Esophagus (tissue), 2 donors: ENCODE data around the gene BUD31. TPM values are rescaled to one million over a fixed set of nuclear protein-coding genes. Genes with fewer than 3 reads are reported as not detected.
"Not testable (repeated sequence)": the region's sequence is repeated elsewhere in the genome, so short reads cannot be mapped to it uniquely, and the experiment has no call there.

Experiments used
- H3K27ac ChIP-seq, 2 donors: one replicate each; pipeline ENCODE4 v1.5.1; 2013; ENCODE audit warnings: low read depth in 2 of 2, mild to moderate bottlenecking in 2 of 2, inconsistent platforms in 1 of 2, low read length in 1 of 2, moderate library complexity in 1 of 2
- H3K27me3 ChIP-seq, 2 donors: one replicate each; pipeline ENCODE4 v1.6.1; 2013; ENCODE audit warnings: low read length in 2 of 2, control low read depth in 1 of 2, mild to moderate bottlenecking in 1 of 2; ENCODE audit not compliant: insufficient read depth in 2 of 2, control insufficient read depth in 1 of 2
- H3K36me3 ChIP-seq, 2 donors: one replicate each; pipeline ENCODE4 v1.6.1; 2013; ENCODE audit warnings: low read length in 1 of 2; ENCODE audit not compliant: control insufficient read depth in 2 of 2, insufficient read depth in 2 of 2
- H3K4me1 ChIP-seq, 2 donors: one replicate each; pipeline ENCODE4 v1.6.1; 2013; ENCODE audit warnings: low read length in 1 of 2; ENCODE audit not compliant: control insufficient read depth in 2 of 2, insufficient read depth in 2 of 2
- H3K4me3 ChIP-seq, 2 donors: one replicate each; pipeline ENCODE4 v1.5.1; 2013; ENCODE audit warnings: low read length in 2 of 2, mild to moderate bottlenecking in 2 of 2, low read depth in 1 of 2, moderate library complexity in 1 of 2
- H3K9me3 ChIP-seq, 2 donors: one replicate each; pipeline ENCODE4 v1.6.1; 2013; ENCODE audit warnings: mild to moderate bottlenecking in 2 of 2, low read depth in 1 of 2, low read length in 1 of 2, moderate library complexity in 1 of 2; ENCODE audit not compliant: control insufficient read depth in 2 of 2, insufficient read depth in 1 of 2
- WGBS, 2 donors: extraction: QIAGEN DNeasy Blood & Tissue Kit; methylation state at CpG; one replicate each; pipeline ENCODE4 v1.1.7; 2013; 5-methylcytosine and 5-hydroxymethylcytosine counted together
- polyA plus RNA-seq, 2 donors: library from polyadenylated mRNA; stranded (reverse); fragments of 200-250 nt; gene quantifications; one replicate each; pipeline ENCODE4 v1.2.3, GENCODE V29; 2013
- donor health status: healthy with polysubstance abuse.
- donor health status: Bipolar disorder and iron deficiency.

BUD31 gene
- polyA plus RNA-seq, 2 donors, result 93.8 to 100 TPM

DNA sequence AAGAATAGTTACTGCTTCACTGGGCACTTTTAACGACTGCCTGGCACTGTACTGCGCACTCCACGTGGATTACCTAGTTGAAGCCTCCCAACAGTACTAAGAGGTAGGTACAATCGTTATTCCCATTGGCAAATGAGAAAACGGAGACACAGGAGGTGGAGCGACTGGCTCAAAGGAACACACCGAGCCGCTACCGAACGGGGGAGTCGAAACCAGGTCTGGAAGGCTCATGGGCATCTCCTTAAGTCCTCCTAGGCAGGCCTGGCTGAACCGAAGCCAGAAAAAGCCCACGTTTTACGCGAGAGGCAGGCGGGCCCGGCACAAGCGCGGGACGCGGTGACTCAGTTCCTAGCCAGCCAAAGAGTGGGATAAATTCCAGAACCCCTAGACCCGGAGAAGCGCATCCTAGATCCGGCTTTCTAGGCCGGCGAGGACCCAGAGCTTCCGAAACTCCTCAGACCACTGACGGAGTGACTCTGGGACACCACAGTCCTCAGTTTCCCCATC is 844 bp upstream of the BUD31 start:
- 0% methylated on average over 28 of the region's 28 CpGs for WGBS, 2 donors
- H3K4me1 ChIP-seq, result peaks cover 3 to 6% of the 10 kb centered on the region in 2 donors

GRCh38 chr7:99409192-99409572 is 413 bp downstream of the BUD31 start:
- Histone ChIP-seq H3K27me3 (no peaks in the 10 kb centered on the region), H3K4me3 (peak overlapping the region; percentile 78 to 90), H3K36me3 (peaks cover 3 to 10% of the 10 kb centered on the region in 2 donors), H3K27ac (peak overlapping the region; percentile 91 to 98), H3K4me1 (peaks cover 3 to 6% of the 10 kb centered on the region in 2 donors), H3K9me3 (no peaks in the 10 kb centered on the region)
- WGBS, 2 donors, result 0 to 1% methylated on average over 18 of the region's 18 CpGs

More for the DNA sequence above, 844 bp upstream of the BUD31 start:
- H3K9me3 ChIP-seq, result no peaks in the 10 kb centered on the region
- H3K36me3 ChIP-seq, result peaks cover 3 to 19% of the 10 kb centered on the region in 2 donors
- H3K27me3 ChIP-seq, result no peaks in the 10 kb centered on the region
- peak overlapping the region; percentile 78 to 90 for H3K4me3 ChIP-seq
- H3K27ac ChIP-seq, result peak overlapping the region; percentile 91 to 98

GRCh38 chr7:99409806-99410205 is 1.0 kb downstream of the BUD31 start:
- WGBS, 2 donors, result 23 to 34% methylated on average over 3 of the region's 3 CpGs
- Histone ChIP-seq H3K27ac (peak overlapping the region in 1 of 2 donors; percentile 91), H3K4me3 (peak overlapping the region; percentile 78 to 90), H3K4me1 (peaks cover 3% of the 10 kb centered on the region in 2 donors), H3K36me3 (peaks cover 0 to 5% of the 10 kb centered on the region in 2 donors), H3K9me3 (no peaks in the 10 kb centered on the region), H3K27me3 (no peaks in the 10 kb centered on the region)

GRCh38 chr7:99410635-99411034 is 1.9 kb downstream of the BUD31 start:
- Histone ChIP-seq H3K9me3 (no peaks in the 10 kb centered on the region), H3K27me3 (no peaks in the 10 kb centered on the region), H3K4me3 (no peak overlapping the region), H3K4me1 (peaks cover 0 to 3% of the 10 kb centered on the region in 2 donors), H3K36me3 (peaks cover 0 to 6% of the 10 kb centered on the region in 2 donors), H3K27ac (no peak overlapping the region)
- WGBS, 2 donors, result 90 to 97% methylated on average over 2 of the region's 2 CpGs

DNA sequence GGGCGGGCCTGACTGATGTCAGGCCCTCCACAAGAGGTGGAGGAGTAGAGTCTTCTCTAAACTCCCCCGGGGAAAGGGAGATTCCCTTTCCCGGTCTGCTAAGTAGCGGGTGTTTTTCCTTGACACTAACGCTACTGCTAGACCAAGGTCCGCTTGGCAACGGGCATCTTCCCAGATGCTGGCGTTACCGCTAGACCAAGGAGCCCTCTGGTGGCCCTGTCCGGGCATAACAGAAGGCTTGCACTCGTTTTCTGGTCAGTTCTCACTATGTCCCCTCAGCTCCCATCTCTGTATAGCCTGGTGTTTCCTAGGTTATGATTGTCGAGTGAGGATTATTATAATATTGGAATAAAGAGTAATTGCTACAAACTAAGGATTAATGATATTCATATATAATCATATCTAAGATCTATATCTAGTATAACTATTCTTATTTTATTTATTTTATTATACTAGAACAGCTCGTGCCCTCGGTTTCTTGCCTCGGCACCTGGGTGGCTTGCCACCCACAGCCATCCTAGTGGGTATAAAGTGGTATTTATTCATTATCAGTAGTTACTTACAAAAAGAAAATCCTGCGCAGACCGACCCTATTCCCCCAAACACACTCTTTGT is 6.9 kb downstream of the BUD31 start:
- 57% methylated on average over 17 of the region's 17 CpGs for WGBS, 2 donors
- H3K36me3 ChIP-seq, result peaks cover 13 to 41% of the 10 kb centered on the region in 2 donors
- H3K4me3 ChIP-seq, H3K27me3 ChIP-seq, H3K27ac ChIP-seq, H3K9me3 ChIP-seq, H3K4me1 ChIP-seq: not testable (repeated sequence)

DNA sequence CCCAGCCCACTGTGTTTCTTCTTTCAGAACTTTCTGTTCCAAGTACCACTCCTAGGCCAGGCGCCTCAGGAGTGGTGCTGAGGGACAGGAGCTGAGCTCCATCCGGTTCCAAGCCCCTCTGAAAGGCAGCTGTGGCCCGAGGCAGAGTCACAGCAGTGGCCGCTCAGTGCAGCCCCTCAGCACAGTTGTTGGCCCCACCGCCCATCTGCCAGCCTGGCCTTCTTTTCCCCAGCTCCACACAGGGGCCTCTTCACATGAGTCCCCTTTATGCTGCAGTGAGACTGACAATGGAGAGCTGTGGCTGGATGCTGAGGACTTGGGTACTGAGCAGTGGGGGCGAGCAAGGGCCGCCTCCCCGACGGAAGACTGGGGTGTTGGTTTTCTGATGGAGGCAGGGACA is 9.5 kb downstream of the BUD31 start:
- 91 to 95% methylated on average over 9 of the region's 9 CpGs for WGBS, 2 donors
- Histone ChIP-seq H3K4me1 (no peaks in the 10 kb centered on the region), H3K9me3 (no peaks in the 10 kb centered on the region), H3K4me3 (no peak overlapping the region), H3K27ac (no peak overlapping the region), H3K36me3 (peaks cover 13 to 39% of the 10 kb centered on the region in 2 donors), H3K27me3 (no peaks in the 10 kb centered on the region)

DNA sequence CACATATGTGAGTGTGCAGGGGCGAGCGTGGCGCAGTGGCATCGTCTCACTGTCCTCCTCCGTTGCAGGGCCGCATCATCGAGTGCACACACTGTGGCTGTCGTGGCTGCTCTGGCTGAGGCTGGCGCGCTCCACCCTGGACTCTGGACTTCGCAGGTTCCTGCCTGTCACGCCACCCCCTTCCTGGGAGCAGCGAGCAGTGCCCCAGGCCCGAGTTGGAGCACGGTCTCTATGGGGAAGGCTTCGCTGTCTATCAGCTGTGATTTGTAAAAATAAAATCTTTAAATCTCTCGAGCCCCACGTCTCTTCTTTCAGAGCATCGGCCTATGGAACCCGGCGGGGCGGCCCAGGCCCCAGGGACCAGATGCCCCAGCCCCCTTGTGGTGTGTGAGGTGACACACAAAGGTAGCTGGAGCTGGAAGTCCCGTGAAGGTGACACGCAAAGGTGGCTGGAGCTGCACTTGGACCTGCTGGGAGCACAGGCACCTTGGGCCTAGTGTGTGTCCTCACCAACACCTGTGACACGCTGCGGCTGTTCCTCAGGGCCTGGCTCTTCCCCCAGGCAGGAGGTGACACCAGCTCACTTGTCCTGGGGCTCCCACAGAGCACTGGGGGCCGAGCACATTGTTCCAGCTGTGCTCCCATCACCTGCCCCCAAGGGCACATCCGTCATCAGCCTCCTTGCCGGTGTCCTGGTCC is 10.7 kb downstream of the BUD31 start:
- H3K9me3 ChIP-seq, result no peaks in the 10 kb centered on the region
- no peaks in the 10 kb centered on the region for H3K4me1 ChIP-seq
- no peak overlapping the region for H3K4me3 ChIP-seq
- 86 to 89% methylated on average over 29 of the region's 29 CpGs for WGBS, 2 donors
- no peaks in the 10 kb centered on the region for H3K27me3 ChIP-seq
- peaks cover 13 to 47% of the 10 kb centered on the region in 2 donors for H3K36me3 ChIP-seq
- no peak overlapping the region for H3K27ac ChIP-seq

DNA sequence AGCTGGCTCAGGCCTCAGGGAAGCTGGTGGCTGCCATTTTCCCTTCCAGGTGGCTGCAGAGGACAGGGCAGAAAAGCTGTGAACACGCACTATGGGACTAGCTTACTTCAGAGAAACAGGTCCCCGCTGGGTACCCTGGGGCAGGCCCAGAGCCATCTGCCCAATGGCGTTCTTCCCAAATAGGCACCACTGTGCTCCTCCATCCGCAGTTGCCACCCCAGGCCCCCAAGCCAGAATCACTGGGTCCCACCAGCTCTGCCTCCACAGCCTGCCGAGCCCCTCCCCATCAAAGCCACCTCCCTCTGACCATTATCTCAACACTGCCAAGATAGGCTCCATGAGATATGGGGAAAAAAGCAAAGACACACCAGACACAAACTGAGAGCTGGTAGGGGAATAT is 11.4 kb downstream of the BUD31 start:
- Histone ChIP-seq H3K36me3 (peaks cover 20 to 52% of the 10 kb centered on the region in 2 donors), H3K27ac (no peak overlapping the region), H3K27me3 (no peaks in the 10 kb centered on the region), H3K9me3 (no peaks in the 10 kb centered on the region), H3K4me3 (no peak overlapping the region), H3K4me1 (no peaks in the 10 kb centered on the region)
- 89% methylated on average over 5 of the region's 5 CpGs for WGBS, 2 donors

- H3K4me3 ChIP-seq, result no peak overlapping the region
- WGBS, 2 donors, result 85 to 88% methylated on average over 7 of the region's 7 CpGs
- no peaks in the 10 kb centered on the region for H3K4me1 ChIP-seq
- peaks cover 22 to 54% of the 10 kb centered on the region in 2 donors for H3K36me3 ChIP-seq
- no peaks in the 10 kb centered on the region for H3K9me3 ChIP-seq
- H3K27ac ChIP-seq, result no peak overlapping the region
- no peaks in the 10 kb centered on the region for H3K27me3 ChIP-seq
These were observed 12.2 kb downstream of the BUD31 start for GRCh38 chr7:99420986-99421385.
